GM21528 (cell line): Measurements from ENCODE around the gene PKP1.

ENCODE experiments used
- ATAC-seq: cut with Tn5 transposase; IDR thresholded peaks from one replicate; pipeline ENCODE4 v1.9.1; 2021; ENCODE audit warnings: mild to moderate bottlenecking, moderate library complexity; ENCODE audit not compliant: unreplicated experiment, low FRiP score

The PKP1 gene

GRCh38 chr1:201260236-201260590 lies 23.1 kb upstream of the PKP1 start:
- ATAC-seq: no peak

GRCh38 chr1:201260648-201261311 lies 22.5 kb upstream of the PKP1 start:
- no peak for ATAC-seq

- no peak for ATAC-seq
Measured at GRCh38 chr1:201261771-201262547, 21.3 kb upstream of the PKP1 start.

- ATAC-seq: no peak
Measured at GRCh38 chr1:201262963-201263608, 20.2 kb upstream of the PKP1 start.

GRCh38 chr1:201264072-201264471 lies 19.2 kb upstream of the PKP1 start:
- ATAC-seq: no peak

GRCh38 chr1:201264554-201264953 lies 18.8 kb upstream of the PKP1 start:
- ATAC-seq: no peak

GRCh38 chr1:201265756-201266155 lies 17.6 kb upstream of the PKP1 start:
- ATAC-seq: no peak

- ATAC-seq: no peak
Measured at GRCh38 chr1:201266276-201266675, 17.0 kb upstream of the PKP1 start.

- ATAC-seq: no peak
Measured at GRCh38 chr1:201266774-201267173, 16.5 kb upstream of the PKP1 start.

- no peak for ATAC-seq
Measured at GRCh38 chr1:201267481-201268229, 15.7 kb upstream of the PKP1 start.

GRCh38 chr1:201268604-201269151 lies 14.6 kb upstream of the PKP1 start:
- no peak for ATAC-seq

- no peak for ATAC-seq
Measured at GRCh38 chr1:201269281-201269680, 14.0 kb upstream of the PKP1 start.

GRCh38 chr1:201269900-201270410 lies 13.4 kb upstream of the PKP1 start:
- ATAC-seq: no peak

- ATAC-seq: no peak
Measured at GRCh38 chr1:201270616-201271390, 12.5 kb upstream of the PKP1 start.

- ATAC-seq: no peak
Measured at GRCh38 chr1:201272799-201273198, 10.5 kb upstream of the PKP1 start.

GRCh38 chr1:201274616-201275252 lies 8.6 kb upstream of the PKP1 start:
- ATAC-seq: no peak

GRCh38 chr1:201275253-201275666 lies 8.0 kb upstream of the PKP1 start:
- no peak for ATAC-seq

GRCh38 chr1:201276891-201277290 lies 6.4 kb upstream of the PKP1 start:
- ATAC-seq: no peak

GRCh38 chr1:201277441-201277840 lies 5.9 kb upstream of the PKP1 start:
- no peak for ATAC-seq
